Skin of body (tissue), 2 donors: ENCODE results near the gene BCL2L13. TPM values are rescaled to one million over a fixed set of nuclear protein-coding genes. Genes with fewer than 3 reads are reported as not detected.
"Not testable (repeated sequence)": the region's sequence is repeated elsewhere in the genome, so short reads cannot be mapped to it uniquely, and the experiment has no call there.

Experiments used
- DNase-seq: peaks from one replicate; lab custom pipeline; 2025; lab: John Stamatoyannopoulos, UW
- total RNA-seq: library from RNA; depleted of rRNA; stranded (reverse); fragments of >200 nt; gene quantifications from one replicate; pipeline ENCODE4 v1.2.3, GENCODE V29; 2014

Gene BCL2L13
- total RNA-seq, 1 donor from 2014 or later = 24.5 TPM

GRCh38 chr22:17753401-17753989, 114.9 kb downstream of the BCL2L13 start:
- no peak for DNase-seq

- no peak for DNase-seq
Observed at GRCh38 chr22:17754233-17754925, 115.8 kb downstream of the BCL2L13 start.

- DNase-seq = no peak
Observed at GRCh38 chr22:17761138-17761488, 122.6 kb downstream of the BCL2L13 start.

- not testable (repeated sequence) for DNase-seq
Observed at GRCh38 chr22:17763442-17763841, 124.9 kb downstream of the BCL2L13 start.

- DNase-seq = no peak
Observed at GRCh38 chr22:17764036-17764435, 125.5 kb downstream of the BCL2L13 start.

- not testable (repeated sequence) for DNase-seq
Observed at GRCh38 chr22:17764852-17765251, 126.3 kb downstream of the BCL2L13 start.

GRCh38 chr22:17767233-17768065, 128.9 kb downstream of the BCL2L13 start:
- DNase-seq = no peak

GRCh38 chr22:17769013-17769715, 130.6 kb downstream of the BCL2L13 start:
- no peak for DNase-seq

- no peak for DNase-seq
Observed at GRCh38 chr22:17769716-17770082, 131.1 kb downstream of the BCL2L13 start.

GRCh38 chr22:17770180-17771077, 131.9 kb downstream of the BCL2L13 start:
- DNase-seq = no peak

GRCh38 chr22:17772249-17772957, 133.8 kb downstream of the BCL2L13 start:
- DNase-seq = no peak

GRCh38 chr22:17772958-17773605, 134.5 kb downstream of the BCL2L13 start:
- DNase-seq = no peak

GRCh38 chr22:17773606-17774205, 135.1 kb downstream of the BCL2L13 start:
- no peak for DNase-seq

- no peak for DNase-seq
Observed at GRCh38 chr22:17774206-17774925, 135.8 kb downstream of the BCL2L13 start, which contains the start of gene BID. TSS of gene BID (minus strand) at chr22:17774469. CDS start at chr22:17750116, 24,353 bp downstream.

GRCh38 chr22:17774926-17775685, 136.5 kb downstream of the BCL2L13 start:
- no peak for DNase-seq

GRCh38 chr22:17775781-17776465, 137.4 kb downstream of the BCL2L13 start:
- DNase-seq = no peak
